Activated CD4-positive, alpha-beta T cell treated with anti-CD3 and anti-CD28 coated beads, Interleukin-2, amount 10 ng/mL, durations not matched to agents 24 days and 14 days (primary cell): Measurements from ENCODE around the gene ADRA2A. TPM values are rescaled to one million over a fixed set of nuclear protein-coding genes. Genes with fewer than 3 reads are reported as not detected.

Experiments
- DNase-seq: peaks from one replicate; pipeline ENCODE4 v3.0.0; 2022
- H3K27ac Mint-ChIP-seq: one replicate; pipeline ENCODE4 v1.8.0; 2022; ENCODE audit warnings: mild to moderate bottlenecking, mixed read lengths
- H3K27me3 Mint-ChIP-seq: one replicate; pipeline ENCODE4 v1.8.0; 2022; ENCODE audit warnings: mixed read lengths
- H3K36me3 Mint-ChIP-seq: one replicate; pipeline ENCODE4 v1.8.0; 2022; ENCODE audit warnings: low read depth, mild to moderate bottlenecking, mixed read lengths
- H3K4me1 Mint-ChIP-seq: one replicate; pipeline ENCODE4 v1.8.0; 2021; ENCODE audit warnings: mixed read lengths
- H3K4me3 Mint-ChIP-seq: one replicate; pipeline ENCODE4 v1.8.0; 2022; ENCODE audit warnings: mild to moderate bottlenecking, moderate library complexity, mixed read lengths
- H3K9me3 Mint-ChIP-seq: one replicate; pipeline ENCODE4 v1.8.0; 2021; ENCODE audit warnings: mixed read lengths
- intact Hi-C: fragments of 100-400 bp; cut with micrococcal nuclease; formaldehyde crosslinking; loops from one replicate; pipeline ENCODE4 v1.15.1; 2023
- total RNA-seq: library from RNA; stranded (reverse); gene quantifications from 2 replicates; pipeline ENCODE4 v1.2.3, GENCODE V29; 2022

ADRA2A gene
- total RNA-seq, 1 donor from 2014 or later: not detected

DNA sequence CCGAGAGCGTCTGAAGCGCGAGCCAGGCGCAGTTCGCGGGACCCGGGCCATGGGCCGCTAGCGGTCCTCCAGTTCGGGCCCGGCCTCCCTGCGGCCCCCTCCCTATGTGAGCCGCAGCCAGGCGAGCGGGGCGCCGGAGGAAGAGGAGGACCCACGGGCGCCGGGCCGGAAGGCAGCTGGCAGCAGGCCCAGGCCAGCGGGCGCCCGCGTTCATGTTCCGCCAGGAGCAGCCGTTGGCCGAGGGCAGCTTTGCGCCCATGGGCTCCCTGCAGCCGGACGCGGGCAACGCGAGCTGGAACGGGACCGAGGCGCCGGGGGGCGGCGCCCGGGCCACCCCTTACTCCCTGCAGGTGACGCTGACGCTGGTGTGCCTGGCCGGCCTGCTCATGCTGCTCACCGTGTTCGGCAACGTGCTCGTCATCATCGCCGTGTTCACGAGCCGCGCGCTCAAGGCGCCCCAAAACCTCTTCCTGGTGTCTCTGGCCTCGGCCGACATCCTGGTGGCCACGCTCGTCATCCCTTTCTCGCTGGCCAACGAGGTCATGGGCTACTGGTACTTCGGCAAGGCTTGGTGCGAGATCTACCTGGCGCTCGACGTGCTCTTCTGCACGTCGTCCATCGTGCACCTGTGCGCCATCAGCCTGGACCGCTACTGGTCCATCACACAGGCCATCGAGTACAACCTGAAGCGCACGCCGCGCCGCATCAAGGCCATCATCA is 1.1 kb downstream of the ADRA2A start:
- Mint-ChIP-seq H3K36me3 (peaks cover 2% of the 10 kb centered on the region), H3K9me3 (no peaks in the 10 kb centered on the region), H3K27ac (no peak overlapping the region), H3K4me3 (peak overlapping the region; percentile 78), H3K4me1 (peaks cover 7% of the 10 kb centered on the region), H3K27me3 (peaks cover 62% of the 10 kb centered on the region)
- intact Hi-C loops: loop anchor here (5.0 to 10.0 kb wide), 3 partner anchors 287 to 433 kb away; partner anchors contain the start of gene RBM20
- DNase-seq: peak; percentile 64

DNA sequence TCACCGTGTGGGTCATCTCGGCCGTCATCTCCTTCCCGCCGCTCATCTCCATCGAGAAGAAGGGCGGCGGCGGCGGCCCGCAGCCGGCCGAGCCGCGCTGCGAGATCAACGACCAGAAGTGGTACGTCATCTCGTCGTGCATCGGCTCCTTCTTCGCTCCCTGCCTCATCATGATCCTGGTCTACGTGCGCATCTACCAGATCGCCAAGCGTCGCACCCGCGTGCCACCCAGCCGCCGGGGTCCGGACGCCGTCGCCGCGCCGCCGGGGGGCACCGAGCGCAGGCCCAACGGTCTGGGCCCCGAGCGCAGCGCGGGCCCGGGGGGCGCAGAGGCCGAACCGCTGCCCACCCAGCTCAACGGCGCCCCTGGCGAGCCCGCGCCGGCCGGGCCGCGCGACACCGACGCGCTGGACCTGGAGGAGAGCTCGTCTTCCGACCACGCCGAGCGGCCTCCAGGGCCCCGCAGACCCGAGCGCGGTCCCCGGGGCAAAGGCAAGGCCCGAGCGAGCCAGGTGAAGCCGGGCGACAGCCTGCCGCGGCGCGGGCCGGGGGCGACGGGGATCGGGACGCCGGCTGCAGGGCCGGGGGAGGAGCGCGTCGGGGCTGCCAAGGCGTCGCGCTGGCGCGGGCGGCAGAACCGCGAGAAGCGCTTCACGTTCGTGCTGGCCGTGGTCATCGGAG is 1.8 kb downstream of the ADRA2A start:
- H3K27ac Mint-ChIP-seq: no peak overlapping the region
- no peak overlapping the region for H3K4me3 Mint-ChIP-seq
- peaks cover 7% of the 10 kb centered on the region for H3K4me1 Mint-ChIP-seq
- H3K36me3 Mint-ChIP-seq: peaks cover 2% of the 10 kb centered on the region
- intact Hi-C loops: loop anchor here (5.0 to 10.0 kb wide), 3 partner anchors 286 to 434 kb away; partner anchors contain the start of gene RBM20
- H3K27me3 Mint-ChIP-seq: peaks cover 56% of the 10 kb centered on the region
- H3K9me3 Mint-ChIP-seq: no peaks in the 10 kb centered on the region
- peak; percentile 49 for DNase-seq

DNA sequence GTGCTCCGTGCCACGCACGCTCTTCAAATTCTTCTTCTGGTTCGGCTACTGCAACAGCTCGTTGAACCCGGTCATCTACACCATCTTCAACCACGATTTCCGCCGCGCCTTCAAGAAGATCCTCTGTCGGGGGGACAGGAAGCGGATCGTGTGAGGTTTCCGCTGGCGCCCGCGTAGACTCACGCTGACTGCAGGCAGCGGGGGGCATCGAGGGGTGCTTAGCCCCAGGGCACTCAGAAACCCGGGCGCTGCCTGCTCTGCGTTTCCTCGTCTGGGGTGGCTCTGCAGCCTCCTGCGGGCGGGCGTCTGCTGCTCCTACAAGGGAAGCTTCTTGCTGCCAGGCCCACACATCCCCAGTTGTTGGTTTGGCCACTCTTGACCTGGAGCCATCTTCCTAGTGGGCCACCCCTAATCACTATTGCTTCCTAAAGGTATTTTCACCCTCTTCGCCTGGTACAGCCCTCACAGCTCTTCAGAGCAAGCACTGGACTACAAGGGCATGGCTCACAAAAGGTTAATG is 2.5 kb downstream of the ADRA2A start:
- peak; percentile 54 for DNase-seq
- Mint-ChIP-seq H3K27ac (no peak overlapping the region), H3K4me1 (peaks cover 7% of the 10 kb centered on the region), H3K36me3 (peaks cover 2% of the 10 kb centered on the region), H3K9me3 (no peaks in the 10 kb centered on the region), H3K4me3 (peak overlapping the region; percentile 2), H3K27me3 (peaks cover 51% of the 10 kb centered on the region)
- intact Hi-C loops: loop anchor here (5.0 to 10.0 kb wide), 3 partner anchors 286 to 434 kb away; partner anchors contain the start of gene RBM20

DNA sequence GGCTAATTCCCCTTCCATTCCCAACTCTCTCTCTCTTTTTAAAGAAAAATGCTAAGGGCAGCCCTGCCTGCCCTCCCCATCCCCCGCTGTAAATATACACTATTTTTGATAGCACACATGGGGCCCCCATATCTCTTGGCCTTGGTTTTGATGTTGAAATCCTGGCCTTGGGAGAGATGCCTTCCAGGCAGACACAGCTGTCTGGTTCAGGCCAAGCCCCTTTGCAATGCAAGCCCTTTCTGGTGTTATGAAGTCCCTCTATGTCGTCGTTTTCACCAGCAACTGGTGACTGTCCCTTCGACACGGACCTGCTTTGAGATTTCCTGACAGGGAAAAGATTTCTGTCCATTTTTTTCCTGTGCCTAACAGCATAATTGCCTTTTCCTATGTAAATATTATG is 3.0 kb downstream of the ADRA2A start:
- no peaks in the 10 kb centered on the region for H3K9me3 Mint-ChIP-seq
- H3K27me3 Mint-ChIP-seq: peaks cover 46% of the 10 kb centered on the region
- peak overlapping the region; percentile 2 for H3K4me3 Mint-ChIP-seq
- intact Hi-C loops: loop anchor here (5.0 to 10.0 kb wide), 3 partner anchors 285 to 435 kb away; partner anchors contain the start of gene RBM20
- no peak overlapping the region for H3K27ac Mint-ChIP-seq
- peaks cover 2% of the 10 kb centered on the region for H3K36me3 Mint-ChIP-seq
- peaks cover 7% of the 10 kb centered on the region for H3K4me1 Mint-ChIP-seq
- no peak for DNase-seq

DNA sequence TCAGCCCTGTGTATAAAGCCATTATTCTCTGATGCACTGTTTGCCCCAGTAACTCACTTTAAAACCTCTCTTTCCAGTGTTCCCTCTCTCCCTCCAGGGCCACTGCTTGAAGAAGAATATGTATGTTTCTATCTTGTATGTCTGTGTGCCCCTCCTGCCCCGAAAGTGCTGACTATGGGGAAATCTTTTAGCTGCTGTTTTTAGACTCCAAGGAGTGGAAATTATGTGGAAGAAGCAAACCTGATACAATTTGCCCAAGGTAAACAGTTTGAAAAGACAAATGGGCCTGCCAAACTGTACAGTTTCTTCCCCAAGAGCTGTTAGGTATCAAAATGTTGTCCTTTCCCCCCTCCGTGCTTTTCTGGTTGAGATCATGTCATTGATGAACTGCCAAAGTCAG is 3.4 kb downstream of the ADRA2A start:
- Mint-ChIP-seq H3K27me3 (peaks cover 41% of the 10 kb centered on the region), H3K36me3 (peaks cover 2% of the 10 kb centered on the region), H3K9me3 (no peaks in the 10 kb centered on the region), H3K4me3 (no peak overlapping the region), H3K27ac (no peak overlapping the region), H3K4me1 (peaks cover 7% of the 10 kb centered on the region)
- intact Hi-C loops: no loop called here
- no peak for DNase-seq

DNA sequence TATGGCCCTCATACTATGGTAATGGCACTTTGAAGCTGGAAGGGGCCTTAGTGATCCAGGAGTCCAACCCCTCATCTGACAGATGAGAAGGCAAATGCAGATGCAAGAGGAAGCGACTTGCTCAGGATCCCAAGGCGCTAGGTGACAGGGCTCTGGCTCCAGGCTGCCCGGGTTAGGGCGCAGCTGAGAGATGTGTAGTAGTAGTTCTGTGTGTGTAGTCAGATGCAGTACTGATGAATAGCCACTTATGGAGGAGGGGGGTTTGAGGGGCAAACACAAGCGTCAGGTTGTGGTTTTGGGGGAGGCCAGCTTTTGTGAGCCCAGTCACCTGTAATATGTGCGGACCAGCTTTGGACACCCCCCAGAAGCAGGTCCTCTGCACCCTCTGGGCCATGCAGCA is 4.8 kb downstream of the ADRA2A start:
- H3K4me1 Mint-ChIP-seq: peaks cover 2% of the 10 kb centered on the region
- H3K36me3 Mint-ChIP-seq: peaks cover 2% of the 10 kb centered on the region
- no peak overlapping the region for H3K4me3 Mint-ChIP-seq
- no peaks in the 10 kb centered on the region for H3K9me3 Mint-ChIP-seq
- no peak overlapping the region for H3K27ac Mint-ChIP-seq
- no peak for DNase-seq
- peaks cover 33% of the 10 kb centered on the region for H3K27me3 Mint-ChIP-seq
- intact Hi-C loops: no loop called here

DNA sequence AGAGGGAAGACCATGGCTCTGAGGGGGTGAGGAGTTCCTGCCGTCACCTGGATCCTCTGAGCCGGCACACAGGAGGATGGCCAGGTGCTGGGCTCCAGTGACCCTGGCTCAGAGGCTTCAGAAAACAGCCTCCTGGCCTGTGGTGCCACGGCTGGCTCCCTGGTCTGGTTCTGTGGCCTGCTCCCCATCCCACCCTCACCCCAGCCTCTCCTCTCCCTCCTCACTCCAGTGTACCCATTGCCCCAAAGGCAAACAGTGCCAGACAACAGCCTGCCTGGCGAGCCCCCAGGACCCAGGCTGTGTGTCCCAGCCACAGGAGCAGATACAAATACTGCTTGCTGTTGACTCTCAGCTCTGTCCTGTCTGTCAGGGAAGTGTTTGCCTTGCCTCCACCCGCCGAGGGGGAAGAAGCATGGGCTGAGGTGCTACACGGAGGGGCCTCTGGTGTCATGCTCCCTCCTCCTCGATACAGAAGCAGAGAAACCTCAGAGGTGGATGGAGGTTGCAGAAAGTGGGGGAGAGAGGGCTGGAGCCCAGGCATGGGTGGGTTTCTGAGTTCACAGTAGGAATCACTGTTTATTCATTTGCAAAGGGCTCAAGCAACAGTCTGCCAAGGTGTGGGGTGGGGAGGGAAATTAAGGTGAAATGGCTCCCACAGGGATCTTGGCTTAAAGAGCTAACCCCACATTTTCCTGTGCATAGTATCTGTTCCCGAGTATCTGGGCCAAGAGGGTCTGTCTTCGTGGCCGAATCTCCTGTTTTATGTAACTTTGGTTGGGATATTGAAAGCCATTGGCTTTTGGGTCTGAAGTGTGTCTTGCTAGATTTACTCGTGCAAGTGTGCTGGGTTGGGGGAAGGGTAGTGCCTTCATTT is 5.5 kb downstream of the ADRA2A start:
- H3K4me3 Mint-ChIP-seq: no peak overlapping the region
- no peak for DNase-seq
- peaks cover 33% of the 10 kb centered on the region for H3K27me3 Mint-ChIP-seq
- intact Hi-C loops: no loop called here
- H3K4me1 Mint-ChIP-seq: peaks cover 2% of the 10 kb centered on the region
- no peaks in the 10 kb centered on the region for H3K9me3 Mint-ChIP-seq
- H3K27ac Mint-ChIP-seq: no peak overlapping the region
- H3K36me3 Mint-ChIP-seq: peaks cover 2% of the 10 kb centered on the region

DNA sequence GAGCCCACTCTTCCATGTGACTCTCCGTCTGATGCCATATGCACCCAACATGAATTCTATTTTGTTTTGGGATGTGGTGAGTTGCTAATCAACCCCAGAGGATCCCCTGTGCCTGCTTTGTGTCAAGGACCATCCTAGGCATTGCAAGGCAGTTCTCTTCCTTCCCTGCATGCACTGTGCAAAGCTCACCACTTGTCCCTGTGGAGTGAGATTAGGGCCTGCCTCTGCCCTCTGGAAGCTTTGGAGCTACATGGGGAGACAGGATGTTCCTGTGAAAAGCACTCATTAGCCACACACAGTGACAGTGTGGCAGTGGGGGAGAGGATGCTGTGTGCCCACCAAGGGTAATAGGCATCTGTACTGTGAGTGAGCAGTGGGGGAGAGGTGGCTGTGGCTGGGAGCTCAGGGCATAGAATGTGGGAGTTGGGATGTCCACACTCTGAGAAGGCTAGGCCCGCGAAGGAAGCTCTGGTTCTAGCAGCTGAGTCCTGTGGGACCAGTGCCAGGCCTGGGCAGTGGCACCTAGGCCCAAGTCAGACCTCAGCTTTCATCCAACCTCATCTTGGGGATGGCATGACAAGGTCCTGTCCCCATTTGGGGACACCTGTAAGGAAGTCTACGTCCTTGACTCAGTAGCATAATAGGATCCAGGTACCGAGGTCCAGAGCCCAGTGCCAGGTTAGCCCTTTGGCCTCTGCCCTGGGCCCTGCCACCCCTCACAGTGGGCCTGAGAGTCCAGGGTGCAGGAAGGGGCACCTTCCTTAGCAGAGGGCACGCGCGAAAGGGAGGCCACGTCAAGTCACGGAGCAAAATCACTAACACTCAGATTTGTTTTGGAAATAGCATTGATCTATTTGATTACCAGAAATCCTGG is 6.6 kb downstream of the ADRA2A start:
- Mint-ChIP-seq H3K4me1 (no peaks in the 10 kb centered on the region), H3K36me3 (peaks cover 2% of the 10 kb centered on the region), H3K9me3 (no peaks in the 10 kb centered on the region), H3K27me3 (peaks cover 25% of the 10 kb centered on the region), H3K27ac (no peak overlapping the region), H3K4me3 (no peak overlapping the region)
- intact Hi-C loops: no loop called here
- DNase-seq: no peak

DNA sequence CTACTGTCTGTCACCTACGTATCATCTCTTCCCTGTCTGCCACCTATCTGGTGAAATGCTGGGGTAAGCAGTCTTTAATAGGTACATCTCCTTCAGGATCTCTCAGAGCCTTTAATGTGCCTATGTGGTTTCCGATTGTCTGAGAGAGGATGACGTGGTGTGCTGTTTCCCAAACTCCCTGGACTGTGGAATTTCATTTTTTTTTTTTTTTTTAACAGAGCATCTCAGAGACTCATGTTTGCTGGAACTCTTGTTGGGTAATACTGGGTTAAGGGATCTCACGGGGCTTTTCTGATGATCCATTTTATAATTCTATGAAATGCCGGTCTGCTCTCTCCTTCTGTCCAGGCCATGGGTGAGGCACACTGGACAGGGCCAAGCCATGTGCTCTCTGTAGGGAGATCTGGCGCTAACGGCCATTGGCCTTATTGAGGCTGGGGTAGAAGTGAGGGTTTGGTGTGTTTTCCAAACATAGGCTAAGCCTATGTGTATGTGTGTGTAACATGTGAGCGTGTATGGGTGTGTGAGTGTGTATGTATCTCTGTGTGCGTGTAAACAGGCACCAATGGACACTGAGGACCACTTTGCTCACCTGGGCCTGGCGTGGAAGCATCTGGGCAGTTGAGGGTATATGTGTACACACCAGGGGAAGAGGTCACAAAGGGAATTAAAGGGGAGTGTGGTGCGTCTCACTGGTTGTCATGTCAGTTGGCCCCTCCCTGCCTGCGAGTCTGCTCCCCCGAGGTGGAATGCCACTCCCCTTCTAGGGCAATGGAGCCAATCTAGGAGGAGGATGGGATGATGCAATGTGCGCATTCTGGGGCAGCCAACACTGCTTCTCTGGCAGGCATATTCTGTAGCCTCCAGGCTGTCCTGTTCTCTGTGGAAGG is 7.8 kb downstream of the ADRA2A start:
- Mint-ChIP-seq H3K27me3 (peaks cover 24% of the 10 kb centered on the region), H3K4me3 (no peak overlapping the region), H3K4me1 (no peaks in the 10 kb centered on the region), H3K27ac (no peak overlapping the region), H3K9me3 (no peaks in the 10 kb centered on the region), H3K36me3 (no peaks in the 10 kb centered on the region)
- intact Hi-C loops: no loop called here
- no peak for DNase-seq

DNA sequence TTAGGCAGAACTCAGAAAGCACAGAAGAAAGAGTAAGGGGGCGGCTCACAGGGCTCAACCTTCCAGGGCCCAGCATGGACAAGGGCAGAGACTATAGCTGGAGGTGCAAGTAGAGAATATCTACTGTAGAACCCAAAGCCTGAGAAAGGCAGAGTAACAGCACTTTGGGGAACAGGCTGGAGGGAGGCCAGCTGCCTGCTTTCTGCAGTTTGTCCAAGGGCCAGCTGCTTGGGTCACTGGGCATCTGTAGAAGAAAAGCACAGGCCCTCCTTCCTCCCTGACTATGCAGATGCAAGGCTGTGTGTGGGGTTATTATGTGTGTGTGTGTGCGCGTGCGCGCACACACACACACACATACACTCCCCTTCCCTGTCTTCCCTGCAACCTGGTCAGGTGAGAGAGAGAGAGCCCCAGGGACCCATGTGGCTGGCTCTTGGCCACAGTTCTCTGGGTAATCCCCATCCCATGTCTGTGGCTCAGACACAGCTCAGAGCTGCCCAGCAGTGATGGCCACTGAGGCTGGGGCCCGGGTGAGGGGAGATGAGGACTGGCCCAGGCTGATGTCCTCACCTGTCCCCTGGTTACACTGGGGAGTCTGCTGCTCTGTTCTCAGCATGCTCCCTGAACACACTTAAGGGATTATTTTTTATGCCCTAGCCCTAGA is 9.0 kb downstream of the ADRA2A start:
- H3K9me3 Mint-ChIP-seq: no peaks in the 10 kb centered on the region
- H3K4me3 Mint-ChIP-seq: no peak overlapping the region
- no peak overlapping the region for H3K27ac Mint-ChIP-seq
- DNase-seq: no peak
- H3K27me3 Mint-ChIP-seq: peaks cover 24% of the 10 kb centered on the region
- intact Hi-C loops: no loop called here
- H3K4me1 Mint-ChIP-seq: no peaks in the 10 kb centered on the region
- H3K36me3 Mint-ChIP-seq: no peaks in the 10 kb centered on the region

DNA sequence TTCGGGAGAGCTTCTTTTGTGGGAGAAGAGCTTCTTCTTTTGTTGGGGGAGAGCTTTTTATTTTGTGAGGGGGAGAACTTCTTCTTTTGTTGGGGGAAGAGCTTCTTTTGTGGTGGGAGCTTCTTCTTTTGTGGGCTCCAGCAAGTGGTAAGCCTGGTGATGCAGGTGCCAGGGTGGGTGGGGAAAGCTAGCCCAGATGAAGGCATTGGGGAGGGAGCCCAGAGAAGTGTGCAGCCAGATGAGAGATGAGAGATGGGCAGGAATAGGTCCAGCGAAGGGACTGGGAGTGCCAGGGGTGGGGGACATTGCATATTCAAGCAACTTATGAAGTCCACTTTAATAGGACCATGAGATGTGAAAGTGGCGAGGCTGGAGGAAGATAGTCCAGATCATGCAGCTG is 9.7 kb downstream of the ADRA2A start:
- Mint-ChIP-seq H3K4me3 (no peak overlapping the region), H3K4me1 (no peaks in the 10 kb centered on the region), H3K27me3 (peaks cover 26% of the 10 kb centered on the region), H3K27ac (no peak overlapping the region), H3K36me3 (no peaks in the 10 kb centered on the region), H3K9me3 (no peaks in the 10 kb centered on the region)
- no peak for DNase-seq
- intact Hi-C loops: no loop called here

DNA sequence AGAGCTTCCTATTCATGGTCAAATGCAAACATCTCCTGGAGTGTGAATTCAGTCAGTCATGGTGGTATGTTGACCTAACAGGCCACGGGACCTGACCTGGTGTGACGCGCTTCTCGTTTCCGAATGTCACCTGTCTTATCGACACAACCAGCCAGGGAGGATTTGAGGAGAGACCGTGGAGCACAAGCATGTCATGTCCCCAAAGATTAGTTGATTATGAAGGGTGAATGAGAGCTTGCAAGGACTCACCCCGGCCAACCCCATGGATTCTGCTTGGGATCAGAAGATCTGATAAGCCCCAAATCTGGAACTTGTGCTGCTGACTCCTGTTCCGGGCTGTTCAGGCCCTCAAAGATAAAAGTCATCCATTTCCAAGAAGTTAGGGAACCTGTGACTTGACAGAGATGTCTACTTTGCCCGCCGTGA is 10.5 kb downstream of the ADRA2A start:
- Mint-ChIP-seq H3K4me1 (no peaks in the 10 kb centered on the region), H3K9me3 (no peaks in the 10 kb centered on the region), H3K27ac (no peak overlapping the region), H3K4me3 (no peak overlapping the region), H3K36me3 (no peaks in the 10 kb centered on the region), H3K27me3 (peaks cover 26% of the 10 kb centered on the region)
- intact Hi-C loops: no loop called here
- no peak for DNase-seq
